NCI-H446 (cell line): Measurements from ENCODE around the gene ATF5.
"Not testable (repeated sequence)": the region's sequence is repeated elsewhere in the genome, so short reads cannot be mapped to it uniquely, and the experiment has no call there.

ENCODE experiments used
- DNase-seq, 2 experiments: peaks; one replicate each; lab custom pipeline; 2025; lab: John Stamatoyannopoulos, UW

ATF5 gene

GRCh38 chr19:49923055-49924003 is 5.7 kb upstream of the ATF5 start:
- no peak for DNase-seq

GRCh38 chr19:49924004-49924880 is 4.8 kb upstream of the ATF5 start:
- peak; percentile 27 to 68 for DNase-seq

- DNase-seq: not testable (repeated sequence)
Measured at GRCh38 chr19:49924881-49925210, 4.2 kb upstream of the ATF5 start.

GRCh38 chr19:49925486-49925885 is 3.5 kb upstream of the ATF5 start:
- no peak for DNase-seq

GRCh38 chr19:49926515-49926914 is 2.5 kb upstream of the ATF5 start:
- no peak for DNase-seq

- DNase-seq: peak; percentile 34 to 50
Measured at GRCh38 chr19:49927526-49928264, 1.3 kb upstream of the ATF5 start.

GRCh38 chr19:49929611-49930482 is 842 bp downstream of the ATF5 start:
- DNase-seq: peak; percentile 98 to 99

GRCh38 chr19:49930483-49931011 is 1.5 kb downstream of the ATF5 start:
- DNase-seq: peak in 1 of 2 experiments; percentile 73

GRCh38 chr19:49931293-49932040 is 2.5 kb downstream of the ATF5 start:
- DNase-seq: no peak

- no peak for DNase-seq
Measured at GRCh38 chr19:49932041-49932451, 3.0 kb downstream of the ATF5 start.

GRCh38 chr19:49932731-49933131 is 3.7 kb downstream of the ATF5 start:
- DNase-seq: no peak

- no peak for DNase-seq
Measured at GRCh38 chr19:49933643-49934042, 4.6 kb downstream of the ATF5 start.

- DNase-seq: no peak
Measured at GRCh38 chr19:49936549-49936948, 7.5 kb downstream of the ATF5 start.

- DNase-seq: peak; percentile 75 to 91
Measured at GRCh38 chr19:49937750-49938381, 8.9 kb downstream of the ATF5 start.

GRCh38 chr19:49938662-49939061 is 9.7 kb downstream of the ATF5 start:
- no peak for DNase-seq

GRCh38 chr19:49939721-49940481 is 10.9 kb downstream of the ATF5 start:
- DNase-seq: no peak

GRCh38 chr19:49940482-49940791 is 11.4 kb downstream of the ATF5 start:
- DNase-seq: no peak

- not testable (repeated sequence) for DNase-seq
Measured at GRCh38 chr19:49944567-49944966, 15.6 kb downstream of the ATF5 start.

- DNase-seq: no peak
Measured at GRCh38 chr19:49946415-49946814, 17.4 kb downstream of the ATF5 start.
